Stomach smooth muscle (tissue), 2 donors: Measurements from ENCODE around the gene TSPAN15.

Source experiments
- H3K27ac ChIP-seq: one replicate; pipeline ENCODE4 v1.7.0; 2013; ENCODE audit warnings: mild to moderate bottlenecking, low read length, inconsistent platforms
- H3K27me3 ChIP-seq, 2 donors: one replicate each; pipeline ENCODE4 v1.7.0; 2013; ENCODE audit warnings: low read length in 2 of 2; ENCODE audit not compliant: insufficient read depth in 2 of 2, control insufficient read depth in 1 of 2
- H3K36me3 ChIP-seq, 2 donors: one replicate each; pipeline ENCODE4 v1.7.0; 2013; ENCODE audit warnings: low read length in 2 of 2; ENCODE audit not compliant: control insufficient read depth in 2 of 2, insufficient read depth in 2 of 2
- H3K4me1 ChIP-seq: one replicate; pipeline ENCODE4 v1.7.0; 2013; ENCODE audit warnings: low read length; ENCODE audit not compliant: control insufficient read depth, insufficient read depth
- H3K4me3 ChIP-seq, 2 donors: one replicate each; pipeline ENCODE4 v1.7.0; 2013; ENCODE audit warnings: low read length in 2 of 2
- H3K9ac ChIP-seq, 2 donors: one replicate each; pipeline ENCODE4 v1.7.0; 2013; ENCODE audit warnings: low read length in 2 of 2, mild to moderate bottlenecking in 1 of 2
- H3K9me3 ChIP-seq, 2 donors: one replicate each; pipeline ENCODE4 v1.7.0; 2013; ENCODE audit warnings: low read length in 2 of 2; ENCODE audit not compliant: control insufficient read depth in 2 of 2
- donor health status: healthy.
- donor health status: Pancreatic carcinoma.

The TSPAN15 gene

GRCh38 chr10:69466158-69466490, 14.9 kb downstream of the TSPAN15 start:
- Histone ChIP-seq H3K9ac (no peak overlapping the region), H3K27ac (peak overlapping the region; percentile 64), H3K4me1 (peaks cover 71% of the 10 kb centered on the region), H3K27me3 (no peaks in the 10 kb centered on the region), H3K36me3 (no peaks in the 10 kb centered on the region), H3K9me3 (no peaks in the 10 kb centered on the region), H3K4me3 (no peak overlapping the region)

DNA sequence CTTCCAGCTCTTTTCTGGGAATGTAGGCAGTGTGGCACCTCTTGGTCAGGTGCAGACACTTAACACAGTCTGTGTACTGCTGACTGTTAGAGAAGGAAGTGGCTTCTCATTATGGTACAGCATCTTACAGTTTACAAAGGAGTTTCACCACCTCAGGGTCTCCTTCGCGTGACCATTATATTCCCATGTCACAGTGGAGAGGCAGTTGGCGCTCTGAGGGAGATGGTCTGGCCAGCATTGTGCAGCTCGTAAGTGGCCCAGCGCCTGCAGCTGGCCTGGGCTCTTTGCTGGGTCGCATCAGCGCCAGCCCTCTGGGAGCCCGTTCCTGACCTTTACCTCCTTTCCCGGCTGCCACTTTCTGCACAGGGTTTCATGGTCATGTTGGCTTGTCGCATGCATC, 15.4 kb downstream of the TSPAN15 start:
- H3K9ac ChIP-seq, result no peak overlapping the region
- no peaks in the 10 kb centered on the region for H3K27me3 ChIP-seq
- H3K27ac ChIP-seq, result no peak overlapping the region
- H3K36me3 ChIP-seq, result no peaks in the 10 kb centered on the region
- H3K4me3 ChIP-seq, result no peak overlapping the region
- H3K4me1 ChIP-seq, result peaks cover 71% of the 10 kb centered on the region
- no peaks in the 10 kb centered on the region for H3K9me3 ChIP-seq

DNA sequence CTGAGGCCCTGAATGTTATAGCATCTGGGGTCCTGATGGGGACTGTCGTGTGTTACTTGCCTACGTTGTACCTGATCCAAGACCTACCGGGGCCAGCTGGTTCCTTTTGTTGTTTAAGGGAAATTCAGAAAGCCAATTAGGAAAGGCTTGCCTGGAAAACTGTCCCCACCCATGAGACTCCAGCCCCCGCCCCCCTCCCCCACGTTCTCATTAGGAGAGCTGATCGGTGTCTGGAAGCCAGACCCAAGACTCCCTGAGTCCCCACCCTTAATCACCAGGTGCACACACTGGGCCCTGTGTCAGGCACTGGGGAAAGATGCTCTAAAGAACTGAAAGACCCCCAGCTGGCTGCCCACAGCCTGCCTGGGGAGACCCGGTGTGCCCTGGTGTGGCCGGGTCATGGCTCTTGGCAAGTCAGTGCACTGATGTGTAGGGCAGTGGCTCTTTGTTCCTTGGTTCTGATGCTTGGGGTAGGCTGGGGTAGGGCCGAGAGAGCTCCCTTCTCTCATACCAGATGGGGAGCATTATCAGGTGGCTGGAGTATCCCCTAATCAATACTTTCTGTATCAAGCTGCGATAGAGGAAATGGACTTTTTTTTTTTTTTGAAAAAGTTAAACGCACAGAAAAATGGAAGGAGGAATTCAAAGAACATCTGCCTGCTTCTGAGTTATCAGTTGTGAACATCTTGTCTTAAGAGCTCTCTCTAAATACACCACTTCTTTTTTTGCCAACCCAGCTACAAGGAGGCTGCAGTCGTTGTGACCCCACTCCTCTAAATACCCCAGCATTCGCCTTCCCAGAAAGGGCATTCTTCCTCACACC, 16.9 kb downstream of the TSPAN15 start:
- peaks cover 77% of the 10 kb centered on the region for H3K4me1 ChIP-seq

GRCh38 chr10:69468751-69469089, 17.5 kb downstream of the TSPAN15 start:
- Histone ChIP-seq H3K27me3 (no peaks in the 10 kb centered on the region), H3K36me3 (no peaks in the 10 kb centered on the region), H3K27ac (peak overlapping the region; percentile 24), H3K9me3 (no peaks in the 10 kb centered on the region), H3K9ac (no peak overlapping the region), H3K4me3 (no peak overlapping the region), H3K4me1 (peaks cover 78% of the 10 kb centered on the region)

More for the DNA sequence above, 16.9 kb downstream of the TSPAN15 start:
- no peak overlapping the region for H3K4me3 ChIP-seq
- no peak overlapping the region for H3K9ac ChIP-seq
- H3K27ac ChIP-seq, result peak overlapping the region; percentile 24
- H3K9me3 ChIP-seq, result no peaks in the 10 kb centered on the region
- H3K36me3 ChIP-seq, result no peaks in the 10 kb centered on the region
- H3K27me3 ChIP-seq, result no peaks in the 10 kb centered on the region

DNA sequence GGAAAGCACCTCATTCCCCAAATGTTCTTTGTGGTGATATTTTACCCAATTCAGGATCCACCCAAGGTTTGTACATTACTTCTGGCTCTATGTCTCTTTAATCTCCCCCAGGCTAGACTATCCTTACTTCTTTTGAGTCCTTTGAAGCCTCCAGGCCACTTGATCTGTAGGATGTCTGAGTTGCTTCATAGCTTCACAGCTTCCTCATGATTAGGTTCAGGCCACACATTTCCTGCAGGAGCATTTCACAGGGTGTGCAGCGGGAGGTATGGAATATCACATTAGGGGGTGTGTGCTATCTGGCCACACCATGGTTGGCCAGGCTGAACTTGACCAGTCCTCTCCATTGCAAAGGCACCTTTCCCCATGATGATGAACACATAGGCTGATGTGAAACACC, 18.7 kb downstream of the TSPAN15 start:
- no peak overlapping the region for H3K4me3 ChIP-seq
- no peaks in the 10 kb centered on the region for H3K27me3 ChIP-seq
- peak overlapping the region; percentile 31 for H3K27ac ChIP-seq
- no peak overlapping the region for H3K9ac ChIP-seq
- no peaks in the 10 kb centered on the region for H3K9me3 ChIP-seq
- peaks cover 78% of the 10 kb centered on the region for H3K4me1 ChIP-seq
- H3K36me3 ChIP-seq, result no peaks in the 10 kb centered on the region

- Histone ChIP-seq H3K27me3 (no peaks in the 10 kb centered on the region), H3K4me1 (peaks cover 77% of the 10 kb centered on the region), H3K36me3 (no peaks in the 10 kb centered on the region), H3K9ac (no peak overlapping the region), H3K4me3 (no peak overlapping the region), H3K27ac (peak overlapping the region; percentile 31), H3K9me3 (no peaks in the 10 kb centered on the region)
Observed at GRCh38 chr10:69470463-69471384, 19.5 kb downstream of the TSPAN15 start.

GRCh38 chr10:69472142-69472541, 20.9 kb downstream of the TSPAN15 start:
- peak overlapping the region; percentile 94 for H3K27ac ChIP-seq
- H3K4me1 ChIP-seq, result peaks cover 74% of the 10 kb centered on the region
- peak overlapping the region in 1 of 2 donors; percentile 42 for H3K9ac ChIP-seq
- peak overlapping the region in 1 of 2 donors; percentile 15 for H3K4me3 ChIP-seq
- no peaks in the 10 kb centered on the region for H3K27me3 ChIP-seq
- H3K36me3 ChIP-seq, result no peaks in the 10 kb centered on the region
- no peaks in the 10 kb centered on the region for H3K9me3 ChIP-seq

GRCh38 chr10:69472544-69472943, 21.3 kb downstream of the TSPAN15 start:
- H3K9me3 ChIP-seq, result no peaks in the 10 kb centered on the region
- H3K36me3 ChIP-seq, result no peaks in the 10 kb centered on the region
- peak overlapping the region; percentile 94 for H3K27ac ChIP-seq
- peak overlapping the region in 1 of 2 donors; percentile 15 for H3K4me3 ChIP-seq
- H3K9ac ChIP-seq, result peak overlapping the region in 1 of 2 donors; percentile 42
- no peaks in the 10 kb centered on the region for H3K27me3 ChIP-seq
- H3K4me1 ChIP-seq, result peaks cover 75% of the 10 kb centered on the region

DNA sequence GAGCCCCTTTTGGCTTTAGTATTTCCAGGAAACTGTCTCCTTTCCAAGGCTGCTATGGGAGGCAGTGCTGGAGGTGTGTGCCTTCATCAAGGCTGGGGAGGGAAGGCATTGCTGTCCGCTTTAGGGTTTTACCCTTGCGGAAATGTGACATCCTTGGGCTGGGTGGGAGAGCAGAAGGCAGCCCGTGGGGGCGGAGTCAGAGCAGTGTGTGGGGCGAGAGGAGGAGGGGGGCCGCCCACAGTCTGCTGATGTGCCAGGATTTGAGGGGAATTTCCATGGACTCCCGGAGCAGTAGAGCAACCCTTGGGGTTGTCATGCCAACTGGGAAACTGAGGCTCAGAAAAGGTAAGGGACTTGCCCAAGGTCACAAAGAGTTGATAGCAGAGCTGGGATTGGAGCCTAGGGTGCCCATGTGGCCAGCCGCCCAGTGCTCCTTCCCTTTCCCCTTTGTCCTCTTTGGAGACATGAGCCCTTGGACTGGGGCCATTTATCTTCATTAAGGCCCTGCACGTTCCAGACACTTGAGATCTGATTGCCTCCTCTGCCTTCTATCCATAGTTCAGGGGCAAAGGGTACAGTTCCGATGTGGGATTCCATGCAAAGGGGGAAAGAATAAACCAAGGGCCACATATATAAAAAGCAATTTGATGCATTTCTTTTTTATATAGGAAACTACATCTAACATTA, 22.2 kb downstream of the TSPAN15 start:
- Histone ChIP-seq H3K4me3 (peak overlapping the region; percentile 3 to 12), H3K27ac (peak overlapping the region; percentile 94), H3K4me1 (peaks cover 78% of the 10 kb centered on the region), H3K27me3 (no peaks in the 10 kb centered on the region), H3K36me3 (no peaks in the 10 kb centered on the region), H3K9ac (peak overlapping the region in 1 of 2 donors; percentile 21), H3K9me3 (no peaks in the 10 kb centered on the region)

- Histone ChIP-seq H3K27me3 (no peaks in the 10 kb centered on the region), H3K9me3 (no peaks in the 10 kb centered on the region), H3K9ac (peak overlapping the region; percentile 47 to 58), H3K4me3 (peak overlapping the region; percentile 17 to 49), H3K27ac (peak overlapping the region; percentile 94), H3K36me3 (no peaks in the 10 kb centered on the region), H3K4me1 (peaks cover 86% of the 10 kb centered on the region)
Observed at GRCh38 chr10:69474742-69475432, 23.6 kb downstream of the TSPAN15 start.
